HepG2 (cell line): ENCODE measurements around the gene SEPHS1. TPM values are rescaled to one million over a fixed set of nuclear protein-coding genes. Genes with fewer than 3 reads are reported as not detected.

Source experiments
- ETV6 ChIP-seq: sonication (generic); formaldehyde crosslinking; conservative IDR thresholded peaks from 2 replicates; pipeline ENCODE4 v1.4.0; 2020; ENCODE audit warnings: missing genetic modification reagents
- FOXJ3 ChIP-seq: sonication (generic); formaldehyde crosslinking; IDR thresholded peaks from 2 replicates; pipeline ENCODE4 v1.4.0; 2020; ENCODE audit warnings: missing genetic modification reagents, mild to moderate bottlenecking, borderline replicate concordance
- JUNB ChIP-seq: sonication (generic); formaldehyde crosslinking; IDR thresholded peaks from 2 replicates; pipeline ENCODE4 v1.8.0; 2022; ENCODE audit warnings: missing genetic modification reagents, mild to moderate bottlenecking, borderline replicate concordance
- MED8 ChIP-seq: sonication (generic); formaldehyde crosslinking; IDR thresholded peaks from 2 replicates; pipeline ENCODE4 v1.8.1; 2023; ENCODE audit warnings: mild to moderate bottlenecking, missing genetic modification reagents; ENCODE audit not compliant: insufficient replicate concordance
- TGIF2 ChIP-seq: IDR thresholded peaks from 2 replicates; pipeline ENCODE4 v1.6.1; 2016; ENCODE audit warnings: control low read depth, missing compliant biosample characterization
- ZBTB7B ChIP-seq: sonication (generic); formaldehyde crosslinking; IDR thresholded peaks from 2 replicates; pipeline ENCODE4 v1.4.0; 2020; ENCODE audit warnings: missing genetic modification reagents
- ZBTB8A ChIP-seq: sonication (generic); formaldehyde crosslinking; IDR thresholded peaks from 2 replicates; pipeline ENCODE4 v1.4.0; 2020; ENCODE audit warnings: mild to moderate bottlenecking, low read depth, missing genetic modification reagents, borderline replicate concordance
- ZMYM3 ChIP-seq: sonication (generic); formaldehyde crosslinking; IDR thresholded peaks from 2 replicates; pipeline ENCODE4 v1.5.1; 2020; ENCODE audit warnings: mild to moderate bottlenecking, missing genetic modification reagents
- ZNF564 ChIP-seq: sonication (generic); formaldehyde crosslinking; IDR thresholded peaks from 2 replicates; pipeline ENCODE4 v1.8.1; 2023; ENCODE audit warnings: mild to moderate bottlenecking, missing genetic modification reagents
- polyA plus RNA-seq, 8 experiments: library from polyadenylated mRNA; depleted of rRNA in 3 of 8; stranded (reverse) in 7 of 8; unstranded in 1 of 8; fragments of >200 nt; fragmentation: Illumina TruSeq in 4 of 8; extraction: Trizol in 4 of 8; gene quantifications; 2 replicates each; pipeline versions ENCODE4 v1.2.1 to v1.2.3, GENCODE V29; 2011 to 2016; ENCODE audit warnings: low read depth in 4 of 8, missing spikeins in 1 of 8, mixed read lengths in 1 of 8; ENCODE audit not compliant: insufficient read depth in 1 of 8
- total RNA-seq, 5 experiments: library from RNA; depleted of rRNA; stranded (reverse); fragments of >200 nt; fragmentation: Illumina TruSeq; extraction: Trizol; gene quantifications; 2 replicates each; pipeline ENCODE4 v1.2.3, GENCODE V29; 2016; ENCODE audit warnings: low read depth in 1 of 5
- TF ChIP-seq, protein P1 (sequence below): sonication (generic); formaldehyde crosslinking; IDR thresholded peaks from 2 replicates; pipeline ENCODE4 v1.4.0; 2020; ENCODE audit warnings: missing genetic modification reagents
- TF ChIP-seq, protein P2 (sequence below): sonication (generic); formaldehyde crosslinking; IDR thresholded peaks from 2 replicates; pipeline ENCODE4 v1.4.0; 2020; ENCODE audit warnings: missing genetic modification reagents, mild to moderate bottlenecking, borderline replicate concordance
- TF ChIP-seq, protein P3 (sequence below): IDR thresholded peaks from 2 replicates; pipeline ENCODE4 v1.6.1; 2016; ENCODE audit warnings: control low read depth
- TF ChIP-seq, protein P4 (sequence below): sonication (generic); formaldehyde crosslinking; IDR thresholded peaks from 2 replicates; pipeline ENCODE4 v1.5.1; 2020; ENCODE audit warnings: mild to moderate bottlenecking, missing genetic modification reagents, moderate library complexity
- TF ChIP-seq, protein P5 (sequence below): IDR thresholded peaks from 2 replicates; pipeline ENCODE4 v1.6.1; 2016; ENCODE audit warnings: missing biosample characterization, missing genetic modification reagents, low read depth

The SEPHS1 gene
- total and polyA plus RNA-seq, 2 of the 13 experiments (the other 11 are each of a cell fraction or from before 2014, with no cell fraction given) = 57.8 to 61.5 TPM

DNA sequence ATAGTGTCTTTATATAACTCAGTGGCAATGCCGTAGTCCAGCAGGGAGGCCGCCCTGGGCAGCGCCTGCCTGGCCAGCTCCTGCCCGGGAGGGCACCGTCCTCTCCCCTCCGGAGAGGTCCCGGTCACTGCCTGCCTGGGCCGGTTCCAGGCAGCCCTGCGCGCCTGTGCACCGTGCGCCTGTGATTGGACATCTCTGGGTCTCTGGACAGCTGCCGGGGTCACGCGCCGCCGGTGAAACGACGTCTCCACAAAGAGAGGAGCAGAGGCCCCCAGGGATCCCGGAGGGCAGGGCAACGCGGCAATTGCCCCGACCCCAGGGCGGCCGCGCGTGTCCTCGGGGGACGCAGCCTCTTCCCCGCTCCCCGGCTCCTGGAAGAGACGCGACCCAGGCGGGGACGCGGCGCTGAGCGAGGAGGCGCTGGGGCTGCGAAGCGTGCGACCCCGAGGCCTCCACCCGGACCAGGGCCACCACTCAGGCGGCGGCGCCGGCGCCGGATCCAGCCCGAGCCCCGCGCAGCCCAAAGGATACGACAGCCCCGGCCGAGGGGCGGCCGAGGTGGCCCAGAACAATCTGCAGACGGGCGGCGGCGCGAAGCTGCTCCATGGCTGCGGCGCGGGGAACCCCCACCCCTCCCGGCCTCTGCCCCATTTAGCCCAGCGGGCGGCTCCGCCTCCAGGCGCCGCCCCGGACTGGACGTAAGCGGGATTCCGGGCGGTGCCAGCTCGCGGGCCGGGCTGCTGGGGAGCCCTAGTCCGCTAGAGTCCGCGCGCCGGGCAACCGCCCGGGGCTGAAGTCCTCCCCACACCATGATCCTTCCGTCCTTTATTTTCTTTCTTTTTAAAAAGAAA, 48.4 kb downstream of the SEPHS1 start, which contains the start of gene PHYH (continued):
- TF ChIP-seq, protein P1, sequence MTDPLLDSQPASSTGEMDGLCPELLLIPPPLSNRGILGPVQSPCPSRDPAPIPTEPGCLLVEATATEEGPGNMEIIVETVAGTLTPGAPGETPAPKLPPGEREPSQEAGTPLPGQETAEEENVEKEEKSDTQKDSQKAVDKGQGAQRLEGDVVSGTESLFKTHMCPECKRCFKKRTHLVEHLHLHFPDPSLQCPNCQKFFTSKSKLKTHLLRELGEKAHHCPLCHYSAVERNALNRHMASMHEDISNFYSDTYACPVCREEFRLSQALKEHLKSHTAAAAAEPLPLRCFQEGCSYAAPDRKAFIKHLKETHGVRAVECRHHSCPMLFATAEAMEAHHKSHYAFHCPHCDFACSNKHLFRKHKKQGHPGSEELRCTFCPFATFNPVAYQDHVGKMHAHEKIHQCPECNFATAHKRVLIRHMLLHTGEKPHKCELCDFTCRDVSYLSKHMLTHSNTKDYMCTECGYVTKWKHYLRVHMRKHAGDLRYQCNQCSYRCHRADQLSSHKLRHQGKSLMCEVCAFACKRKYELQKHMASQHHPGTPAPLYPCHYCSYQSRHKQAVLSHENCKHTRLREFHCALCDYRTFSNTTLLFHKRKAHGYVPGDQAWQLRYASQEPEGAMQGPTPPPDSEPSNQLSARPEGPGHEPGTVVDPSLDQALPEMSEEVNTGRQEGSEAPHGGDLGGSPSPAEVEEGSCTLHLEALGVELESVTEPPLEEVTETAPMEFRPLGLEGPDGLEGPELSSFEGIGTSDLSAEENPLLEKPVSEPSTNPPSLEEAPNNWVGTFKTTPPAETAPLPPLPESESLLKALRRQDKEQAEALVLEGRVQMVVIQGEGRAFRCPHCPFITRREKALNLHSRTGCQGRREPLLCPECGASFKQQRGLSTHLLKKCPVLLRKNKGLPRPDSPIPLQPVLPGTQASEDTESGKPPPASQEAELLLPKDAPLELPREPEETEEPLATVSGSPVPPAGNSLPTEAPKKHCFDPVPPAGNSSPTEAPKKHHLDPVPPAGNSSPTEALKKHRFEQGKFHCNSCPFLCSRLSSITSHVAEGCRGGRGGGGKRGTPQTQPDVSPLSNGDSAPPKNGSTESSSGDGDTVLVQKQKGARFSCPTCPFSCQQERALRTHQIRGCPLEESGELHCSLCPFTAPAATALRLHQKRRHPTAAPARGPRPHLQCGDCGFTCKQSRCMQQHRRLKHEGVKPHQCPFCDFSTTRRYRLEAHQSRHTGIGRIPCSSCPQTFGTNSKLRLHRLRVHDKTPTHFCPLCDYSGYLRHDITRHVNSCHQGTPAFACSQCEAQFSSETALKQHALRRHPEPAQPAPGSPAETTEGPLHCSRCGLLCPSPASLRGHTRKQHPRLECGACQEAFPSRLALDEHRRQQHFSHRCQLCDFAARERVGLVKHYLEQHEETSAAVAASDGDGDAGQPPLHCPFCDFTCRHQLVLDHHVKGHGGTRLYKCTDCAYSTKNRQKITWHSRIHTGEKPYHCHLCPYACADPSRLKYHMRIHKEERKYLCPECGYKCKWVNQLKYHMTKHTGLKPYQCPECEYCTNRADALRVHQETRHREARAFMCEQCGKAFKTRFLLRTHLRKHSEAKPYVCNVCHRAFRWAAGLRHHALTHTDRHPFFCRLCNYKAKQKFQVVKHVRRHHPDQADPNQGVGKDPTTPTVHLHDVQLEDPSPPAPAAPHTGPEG (CRISPR knock-in tag) = peak; percentile 92
- TF ChIP-seq, protein P2, sequence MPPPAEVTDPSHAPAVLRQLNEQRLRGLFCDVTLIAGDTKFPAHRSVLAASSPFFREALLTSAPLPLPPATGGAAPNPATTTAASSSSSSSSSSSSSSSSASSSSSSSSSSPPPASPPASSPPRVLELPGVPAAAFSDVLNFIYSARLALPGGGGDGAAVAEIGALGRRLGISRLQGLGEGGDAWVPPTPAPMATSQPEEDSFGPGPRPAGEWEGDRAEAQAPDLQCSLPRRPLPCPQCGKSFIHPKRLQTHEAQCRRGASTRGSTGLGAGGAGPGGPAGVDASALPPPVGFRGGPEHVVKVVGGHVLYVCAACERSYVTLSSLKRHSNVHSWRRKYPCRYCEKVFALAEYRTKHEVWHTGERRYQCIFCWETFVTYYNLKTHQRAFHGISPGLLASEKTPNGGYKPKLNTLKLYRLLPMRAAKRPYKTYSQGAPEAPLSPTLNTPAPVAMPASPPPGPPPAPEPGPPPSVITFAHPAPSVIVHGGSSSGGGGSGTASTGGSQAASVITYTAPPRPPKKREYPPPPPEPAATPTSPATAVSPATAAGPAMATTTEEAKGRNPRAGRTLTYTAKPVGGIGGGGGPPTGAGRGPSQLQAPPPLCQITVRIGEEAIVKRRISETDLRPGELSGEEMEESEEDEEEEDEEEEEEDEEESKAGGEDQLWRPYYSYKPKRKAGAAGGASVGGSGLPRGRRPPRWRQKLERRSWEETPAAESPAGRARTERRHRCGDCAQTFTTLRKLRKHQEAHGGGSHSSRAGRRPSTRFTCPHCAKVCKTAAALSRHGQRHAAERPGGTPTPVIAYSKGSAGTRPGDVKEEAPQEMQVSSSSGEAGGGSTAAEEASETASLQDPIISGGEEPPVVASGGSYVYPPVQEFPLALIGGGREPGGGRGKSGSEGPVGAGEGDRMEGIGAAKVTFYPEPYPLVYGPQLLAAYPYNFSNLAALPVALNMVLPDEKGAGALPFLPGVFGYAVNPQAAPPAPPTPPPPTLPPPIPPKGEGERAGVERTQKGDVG (CRISPR knock-in tag) = no peak
- no peak for TF ChIP-seq MED8 (CRISPR knock-in tag)
- TF ChIP-seq, protein P3, sequence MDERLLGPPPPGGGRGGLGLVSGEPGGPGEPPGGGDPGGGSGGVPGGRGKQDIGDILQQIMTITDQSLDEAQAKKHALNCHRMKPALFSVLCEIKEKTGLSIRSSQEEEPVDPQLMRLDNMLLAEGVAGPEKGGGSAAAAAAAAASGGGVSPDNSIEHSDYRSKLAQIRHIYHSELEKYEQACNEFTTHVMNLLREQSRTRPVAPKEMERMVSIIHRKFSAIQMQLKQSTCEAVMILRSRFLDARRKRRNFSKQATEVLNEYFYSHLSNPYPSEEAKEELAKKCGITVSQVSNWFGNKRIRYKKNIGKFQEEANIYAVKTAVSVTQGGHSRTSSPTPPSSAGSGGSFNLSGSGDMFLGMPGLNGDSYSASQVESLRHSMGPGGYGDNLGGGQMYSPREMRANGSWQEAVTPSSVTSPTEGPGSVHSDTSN (CRISPR knock-in tag) = 0 out of 2 replicates have a peak, but pooled peaks have one; percentile 21
- TF ChIP-seq ZBTB7B (CRISPR knock-in tag) = peak; percentile 52; the same call in 1 of the 2 replicates
- TF ChIP-seq ZMYM3 (CRISPR knock-in tag) = no peak
- TF ChIP-seq, protein P4, sequence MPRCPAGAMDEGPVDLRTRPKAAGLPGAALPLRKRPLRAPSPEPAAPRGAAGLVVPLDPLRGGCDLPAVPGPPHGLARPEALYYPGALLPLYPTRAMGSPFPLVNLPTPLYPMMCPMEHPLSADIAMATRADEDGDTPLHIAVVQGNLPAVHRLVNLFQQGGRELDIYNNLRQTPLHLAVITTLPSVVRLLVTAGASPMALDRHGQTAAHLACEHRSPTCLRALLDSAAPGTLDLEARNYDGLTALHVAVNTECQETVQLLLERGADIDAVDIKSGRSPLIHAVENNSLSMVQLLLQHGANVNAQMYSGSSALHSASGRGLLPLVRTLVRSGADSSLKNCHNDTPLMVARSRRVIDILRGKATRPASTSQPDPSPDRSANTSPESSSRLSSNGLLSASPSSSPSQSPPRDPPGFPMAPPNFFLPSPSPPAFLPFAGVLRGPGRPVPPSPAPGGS (CRISPR knock-in tag) = peak; percentile 85
- TF ChIP-seq ZNF564 (CRISPR knock-in tag) = peak; percentile 77; the same call in 1 of the 2 replicates
- no peak for TF ChIP-seq JUNB
- TF ChIP-seq ETV6 (CRISPR knock-in tag) = no peak
- TF ChIP-seq ZBTB8A = no peak; the same call in 1 of the 2 replicates
- TF ChIP-seq, protein P5, sequence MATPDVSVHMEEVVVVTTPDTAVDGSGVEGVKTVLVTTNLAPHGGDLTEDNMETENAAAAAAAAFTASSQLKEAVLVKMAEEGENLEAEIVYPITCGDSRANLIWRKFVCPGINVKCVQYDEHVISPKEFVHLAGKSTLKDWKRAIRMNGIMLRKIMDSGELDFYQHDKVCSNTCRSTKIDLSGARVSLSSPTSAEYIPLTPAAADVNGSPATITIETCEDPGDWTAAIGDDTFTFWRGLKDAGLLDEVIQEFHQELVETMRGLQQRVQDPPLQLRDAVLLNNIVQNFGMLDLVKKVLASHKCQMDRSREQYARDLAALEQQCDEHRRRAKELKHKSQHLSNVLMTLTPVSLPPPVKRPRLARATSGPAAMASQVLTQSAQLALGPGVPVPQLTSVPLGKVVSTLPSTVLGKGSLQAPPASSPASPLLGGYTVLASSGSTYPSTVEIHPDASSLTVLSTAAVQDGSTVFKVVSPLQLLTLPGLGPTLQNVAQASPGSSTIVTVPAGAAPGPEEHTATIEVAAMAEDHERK (CRISPR knock-in tag) = no peak
- no peak for TF ChIP-seq FOXJ3
- peak; percentile 67; the same call in 1 of the 2 replicates for TF ChIP-seq TGIF2 (CRISPR knock-in tag)
